GM20000 (cell line): Measurements from ENCODE around the gene MAP2K3.
"Not testable (repeated sequence)": the region's sequence is repeated elsewhere in the genome, so short reads cannot be mapped to it uniquely, and the experiment has no call there.

Experiments
- DNase-seq: peaks from one replicate; pipeline ENCODE4 v3.0.0; 2012; ENCODE audit warnings: low spot score
- TF ChIP-seq, protein P1 (sequence below): IDR thresholded peaks from 2 replicates; pipeline ENCODE4 v1.5.1; 2012; ENCODE audit warnings: mild to moderate bottlenecking, control low read depth; ENCODE audit errors: extremely low read depth, missing control alignments

Gene MAP2K3

DNA sequence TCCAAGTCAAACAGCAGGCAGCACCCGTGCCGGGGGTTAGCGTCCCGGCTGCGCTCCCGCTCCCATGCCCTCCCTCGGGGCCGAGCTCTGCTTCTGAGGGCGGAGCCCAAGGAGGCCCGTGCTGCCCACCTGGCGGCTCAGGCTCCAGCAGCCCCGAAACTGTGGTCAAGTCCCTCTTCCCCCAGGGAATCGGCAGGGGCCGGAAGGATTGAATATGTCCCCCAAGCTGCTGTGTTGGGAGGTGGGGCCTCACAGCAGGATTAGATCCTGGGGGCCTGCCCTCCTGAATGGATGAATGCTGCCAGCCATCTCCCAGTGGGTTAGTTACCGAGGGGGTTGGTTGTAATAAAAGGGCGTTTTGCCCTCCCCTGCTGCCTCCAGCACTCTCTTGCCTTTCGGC lies 33.9 kb downstream of the MAP2K3 start:
- DNase-seq: no peak
- TF ChIP-seq, protein P1, sequence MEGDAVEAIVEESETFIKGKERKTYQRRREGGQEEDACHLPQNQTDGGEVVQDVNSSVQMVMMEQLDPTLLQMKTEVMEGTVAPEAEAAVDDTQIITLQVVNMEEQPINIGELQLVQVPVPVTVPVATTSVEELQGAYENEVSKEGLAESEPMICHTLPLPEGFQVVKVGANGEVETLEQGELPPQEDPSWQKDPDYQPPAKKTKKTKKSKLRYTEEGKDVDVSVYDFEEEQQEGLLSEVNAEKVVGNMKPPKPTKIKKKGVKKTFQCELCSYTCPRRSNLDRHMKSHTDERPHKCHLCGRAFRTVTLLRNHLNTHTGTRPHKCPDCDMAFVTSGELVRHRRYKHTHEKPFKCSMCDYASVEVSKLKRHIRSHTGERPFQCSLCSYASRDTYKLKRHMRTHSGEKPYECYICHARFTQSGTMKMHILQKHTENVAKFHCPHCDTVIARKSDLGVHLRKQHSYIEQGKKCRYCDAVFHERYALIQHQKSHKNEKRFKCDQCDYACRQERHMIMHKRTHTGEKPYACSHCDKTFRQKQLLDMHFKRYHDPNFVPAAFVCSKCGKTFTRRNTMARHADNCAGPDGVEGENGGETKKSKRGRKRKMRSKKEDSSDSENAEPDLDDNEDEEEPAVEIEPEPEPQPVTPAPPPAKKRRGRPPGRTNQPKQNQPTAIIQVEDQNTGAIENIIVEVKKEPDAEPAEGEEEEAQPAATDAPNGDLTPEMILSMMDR: no peak

DNA sequence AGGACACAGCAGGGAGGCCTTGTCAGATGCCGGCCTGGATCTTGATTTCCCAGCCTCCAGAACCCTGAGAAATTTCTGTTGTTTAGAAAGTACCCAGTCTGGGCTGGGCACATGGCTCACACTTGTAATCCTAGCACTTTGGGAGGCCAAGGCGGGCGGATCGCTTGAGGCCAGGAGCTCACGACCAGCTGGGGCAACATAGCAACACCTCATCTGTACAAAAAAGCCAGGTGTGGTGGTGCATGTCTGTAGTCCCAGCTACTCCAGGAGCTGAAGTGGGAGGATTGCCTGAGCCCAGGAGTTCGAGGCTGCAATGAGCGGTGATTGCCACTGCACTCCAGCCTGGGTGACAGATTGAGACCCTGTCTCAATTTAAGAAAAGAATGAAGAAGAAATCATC lies 34.3 kb downstream of the MAP2K3 start:
- DNase-seq: not testable (repeated sequence)

GRCh38 chr17:21319256-21319655 lies 34.7 kb downstream of the MAP2K3 start:
- DNase-seq: not testable (repeated sequence)

- DNase-seq: not testable (repeated sequence)
Measured at GRCh38 chr17:21319686-21320375, 35.3 kb downstream of the MAP2K3 start.

GRCh38 chr17:21320430-21320829 lies 35.9 kb downstream of the MAP2K3 start:
- DNase-seq: not testable (repeated sequence)

DNA sequence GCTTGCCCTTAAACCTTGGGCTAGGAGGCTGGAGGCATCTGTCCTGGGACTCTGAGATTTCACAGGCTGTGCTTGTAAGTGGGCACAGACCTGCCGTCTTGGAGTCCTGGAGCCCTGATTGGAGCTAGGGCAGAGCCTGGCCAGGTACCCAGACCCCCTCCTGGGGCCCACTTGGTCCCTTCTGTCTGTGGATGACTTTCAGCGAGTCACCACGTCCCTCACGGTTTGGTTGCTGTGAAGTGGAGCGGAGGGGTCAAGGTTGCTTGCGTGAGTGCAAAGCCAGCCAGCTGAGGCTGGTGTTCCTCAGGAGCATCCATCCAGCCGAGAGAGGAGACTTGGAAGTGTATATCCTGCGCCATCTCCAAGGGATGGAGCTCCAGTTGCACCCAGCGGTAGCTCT lies 36.5 kb downstream of the MAP2K3 start:
- not testable (repeated sequence) for DNase-seq

DNA sequence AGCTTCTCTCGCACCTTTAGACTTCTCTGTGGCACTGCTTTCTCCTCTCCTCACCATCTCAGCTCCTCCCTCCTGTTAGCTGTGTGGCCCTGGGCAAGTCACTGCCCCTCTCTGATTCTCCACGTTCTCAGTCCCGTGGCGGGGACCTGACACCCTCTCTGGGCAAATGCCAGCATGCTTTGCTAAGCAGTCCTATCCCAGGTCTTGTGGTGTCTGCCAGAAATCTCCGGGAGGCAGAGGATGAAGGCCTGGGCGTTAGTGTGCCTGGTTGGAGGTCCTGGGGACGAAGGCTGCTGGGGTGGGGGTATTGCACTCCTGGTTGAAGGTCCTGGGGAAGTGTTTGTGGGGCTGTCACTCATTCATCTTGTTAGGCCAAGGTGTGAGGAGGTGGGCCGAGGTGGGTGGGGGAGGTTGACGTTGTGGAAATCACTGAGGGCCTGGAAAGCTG lies 37.3 kb downstream of the MAP2K3 start:
- DNase-seq: not testable (repeated sequence)

GRCh38 chr17:21323257-21324111 lies 39.0 kb downstream of the MAP2K3 start:
- not testable (repeated sequence) for DNase-seq

- not testable (repeated sequence) for DNase-seq
Measured at GRCh38 chr17:21324741-21325140, 40.2 kb downstream of the MAP2K3 start.

- not testable (repeated sequence) for DNase-seq
Measured at GRCh38 chr17:21327921-21328320, 43.4 kb downstream of the MAP2K3 start.

DNA sequence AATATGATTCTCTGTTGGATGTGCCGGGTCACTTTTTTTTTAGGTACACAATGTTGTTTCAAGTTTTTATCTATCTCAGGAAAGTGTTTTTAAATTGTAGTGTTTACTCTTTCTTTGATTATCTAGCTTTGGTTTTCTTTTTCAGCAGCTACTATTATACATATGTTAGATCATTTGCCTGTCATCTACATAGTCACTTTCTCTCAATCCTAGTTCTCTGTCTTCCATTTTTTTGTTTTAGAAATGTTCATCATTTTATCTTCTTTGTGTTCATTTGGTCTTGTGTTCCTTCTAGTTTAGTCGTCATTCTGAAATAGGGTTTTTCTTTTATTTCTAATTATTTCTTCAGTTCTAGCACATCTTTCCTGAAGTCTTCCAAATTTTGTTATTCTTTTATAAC lies 44.3 kb downstream of the MAP2K3 start:
- not testable (repeated sequence) for DNase-seq

GRCh38 chr17:21330436-21331160 lies 46.1 kb downstream of the MAP2K3 start:
- no peak for DNase-seq
- TF ChIP-seq, protein P1: no peak

DNA sequence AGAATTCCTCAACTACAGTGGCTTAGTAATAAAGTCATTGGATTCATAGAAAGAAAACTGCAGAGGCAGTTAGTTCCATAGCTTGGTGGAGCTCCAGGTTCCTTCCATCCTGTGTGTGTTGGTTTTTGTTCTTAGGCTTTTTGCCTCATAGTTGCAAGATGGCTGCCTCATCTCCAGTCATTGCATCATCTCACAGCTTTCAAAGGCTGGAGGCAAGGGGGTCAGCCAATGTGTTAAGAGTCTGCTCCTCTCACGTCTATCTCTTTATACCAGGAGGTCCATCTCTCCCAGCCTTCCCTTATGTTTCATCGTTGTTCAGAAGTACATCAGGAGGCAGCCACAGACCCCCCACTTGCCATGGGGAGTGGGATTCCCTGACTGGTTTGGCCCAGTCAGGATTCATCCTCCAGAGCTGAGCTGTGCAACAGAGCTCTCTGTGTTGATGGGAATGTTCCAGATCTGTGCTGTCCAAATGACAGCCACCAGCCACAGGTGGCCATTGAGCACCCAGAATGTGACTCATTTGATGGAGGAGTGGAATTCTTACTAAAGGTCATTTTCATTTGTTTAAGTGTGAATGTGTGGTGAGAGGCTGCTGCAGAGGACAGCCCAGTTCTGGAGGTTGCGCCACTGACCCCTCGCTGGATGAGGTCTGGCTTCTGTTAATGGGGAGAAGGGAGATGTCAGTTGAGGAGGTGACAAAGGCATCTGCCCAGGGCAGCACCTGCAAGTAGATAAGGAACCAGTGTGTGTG lies 52.2 kb downstream of the MAP2K3 start:
- DNase-seq: not testable (repeated sequence)

DNA sequence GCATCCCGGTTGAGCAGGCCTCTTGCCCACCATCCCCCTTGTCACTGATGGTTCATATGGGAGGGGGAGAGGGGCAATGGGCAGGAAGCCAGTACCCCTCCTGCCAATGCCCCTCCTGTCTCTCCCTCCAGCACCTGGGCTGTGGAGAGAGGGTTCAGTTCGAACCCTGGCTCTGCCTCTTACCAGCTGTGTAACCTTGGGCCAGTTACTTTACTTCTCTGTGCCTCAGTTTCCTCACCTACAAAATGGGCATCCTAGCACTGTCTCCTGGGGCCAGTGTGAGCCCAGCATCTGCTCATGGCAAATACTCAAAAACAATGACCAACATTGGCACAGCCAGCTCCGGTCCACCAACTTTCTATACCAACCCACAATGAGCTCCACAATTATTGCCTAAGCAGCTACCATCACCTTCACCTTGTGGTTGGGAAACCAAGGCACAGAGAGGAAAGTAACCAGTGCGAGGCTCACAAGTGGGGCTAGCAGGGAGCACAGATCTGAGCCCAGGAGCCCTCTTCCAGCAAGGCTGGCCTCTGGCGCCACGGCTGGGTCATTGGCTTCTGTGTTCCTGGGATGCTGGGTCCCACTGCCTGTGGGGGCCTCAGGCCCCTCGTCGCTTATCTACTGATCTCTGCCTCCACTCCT lies 53.6 kb downstream of the MAP2K3 start:
- DNase-seq: not testable (repeated sequence)
